ENCODE data around the gene DDX6. TPM values are rescaled to one million over a fixed set of nuclear protein-coding genes. Genes with fewer than 3 reads are reported as not detected.

Gene DDX6
- polyA plus RNA-seq, 2 of the 4 experiments (the other 2 are of a cell fraction) = 36.3 to 41.4 TPM

DNA sequence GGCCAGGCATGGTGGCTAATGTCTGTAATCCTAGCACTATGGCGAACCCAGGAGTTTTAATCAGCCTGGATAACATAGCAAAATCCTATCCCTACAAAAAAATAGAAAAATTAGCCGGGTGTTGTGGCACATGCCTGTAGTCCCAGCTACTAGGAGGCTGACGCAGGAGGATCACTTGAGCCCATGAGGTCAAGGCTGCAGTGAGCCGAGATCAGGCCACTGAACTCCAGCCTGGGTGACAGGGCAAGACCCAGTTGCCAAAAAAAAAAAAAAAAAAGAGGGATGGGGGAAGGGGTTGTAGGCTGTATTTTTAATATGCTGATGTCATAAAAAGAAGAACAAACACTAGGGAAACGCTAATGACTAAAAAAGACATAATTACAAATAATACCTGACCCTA, 12.1 kb downstream of the DDX6 start:
- ChIA-PET POLR2A (no interaction called here), CTCF (no interaction called here)
- H3K27ac ChIP-seq = no peak overlapping the region
- no peak overlapping the region for H3K4me2 ChIP-seq
- H3K4me1 ChIP-seq = peaks cover 3% of the 10 kb centered on the region; the same call in 1 of the 3 replicates
- 94% methylated on average over 3 of the region's 5 CpGs for WGBS (ENCODE audit: missing lambda C conversion rate)
- FAIRE-seq (no peak), DNase-seq (ENCODE audit: low read depth in 1 of 2, low spot score in 1 of 2) (no peak), ATAC-seq (no peak)
- H3K4me3 ChIP-seq = no peak overlapping the region
- H3K9me3 ChIP-seq = no peaks in the 10 kb centered on the region
- no peak for TF ChIP-seq JUN (IDR thresholded peaks at IDR 0.05)
- TF ChIP-seq RNF2 (IDR thresholded peaks at IDR 0.05; ENCODE audit: borderline replicate concordance, low read depth) = no peak
- no peak for TF ChIP-seq CBX2 (IDR thresholded peaks at IDR 0.05; ENCODE audit: borderline replicate concordance, low read depth)
- no peak for TF ChIP-seq HDAC2 (IDR thresholded peaks at IDR 0.05)
- TF ChIP-seq SREBF2 (IDR thresholded peaks at IDR 0.05) = no peak
- TF ChIP-seq CHD2 (IDR thresholded peaks at IDR 0.05; ENCODE audit: low read length, partially characterized antibody) = no peak
- TF ChIP-seq, protein P1, sequence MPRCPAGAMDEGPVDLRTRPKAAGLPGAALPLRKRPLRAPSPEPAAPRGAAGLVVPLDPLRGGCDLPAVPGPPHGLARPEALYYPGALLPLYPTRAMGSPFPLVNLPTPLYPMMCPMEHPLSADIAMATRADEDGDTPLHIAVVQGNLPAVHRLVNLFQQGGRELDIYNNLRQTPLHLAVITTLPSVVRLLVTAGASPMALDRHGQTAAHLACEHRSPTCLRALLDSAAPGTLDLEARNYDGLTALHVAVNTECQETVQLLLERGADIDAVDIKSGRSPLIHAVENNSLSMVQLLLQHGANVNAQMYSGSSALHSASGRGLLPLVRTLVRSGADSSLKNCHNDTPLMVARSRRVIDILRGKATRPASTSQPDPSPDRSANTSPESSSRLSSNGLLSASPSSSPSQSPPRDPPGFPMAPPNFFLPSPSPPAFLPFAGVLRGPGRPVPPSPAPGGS (IDR thresholded peaks at IDR 0.05) = no peak
- TF ChIP-seq SMC3 (IDR thresholded peaks at IDR 0.05) = no peak
- no peak for TF ChIP-seq ZSCAN20 (CRISPR knock-in tag; IDR thresholded peaks at IDR 0.05)
- TF ChIP-seq NFE2L2 (conservative IDR thresholded peaks at IDR 0.05; ENCODE audit: low read length) = no peak
- TF ChIP-seq EHF (CRISPR knock-in tag; IDR thresholded peaks at IDR 0.05) = no peak
- TF ChIP-seq RCOR1 (IDR thresholded peaks at IDR 0.05; ENCODE audit: low read depth, low read length) = no peak
- TF ChIP-seq RARB (CRISPR knock-in tag; IDR thresholded peaks at IDR 0.05) = no peak
- no peak for TF ChIP-seq HOXA7 (CRISPR knock-in tag; IDR thresholded peaks at IDR 0.05)
- no peak for TF ChIP-seq FOSL2 (IDR thresholded peaks at IDR 0.05)
- TF ChIP-seq FOSL2 (CRISPR knock-in tag; IDR thresholded peaks at IDR 0.05) = no peak
- no peak for TF ChIP-seq TP53 (CRISPR knock-in tag; IDR thresholded peaks at IDR 0.05)
- no peak for TF ChIP-seq CBX8 (IDR thresholded peaks at IDR 0.05)
- no peak for TF ChIP-seq FOSB (CRISPR knock-in tag; IDR thresholded peaks at IDR 0.05)
- no peak for TF ChIP-seq HOXB13 (CRISPR knock-in tag; IDR thresholded peaks at IDR 0.05; ENCODE audit: low read depth)
- TF ChIP-seq HOXB5 (CRISPR knock-in tag; IDR thresholded peaks at IDR 0.05) = no peak

DNA sequence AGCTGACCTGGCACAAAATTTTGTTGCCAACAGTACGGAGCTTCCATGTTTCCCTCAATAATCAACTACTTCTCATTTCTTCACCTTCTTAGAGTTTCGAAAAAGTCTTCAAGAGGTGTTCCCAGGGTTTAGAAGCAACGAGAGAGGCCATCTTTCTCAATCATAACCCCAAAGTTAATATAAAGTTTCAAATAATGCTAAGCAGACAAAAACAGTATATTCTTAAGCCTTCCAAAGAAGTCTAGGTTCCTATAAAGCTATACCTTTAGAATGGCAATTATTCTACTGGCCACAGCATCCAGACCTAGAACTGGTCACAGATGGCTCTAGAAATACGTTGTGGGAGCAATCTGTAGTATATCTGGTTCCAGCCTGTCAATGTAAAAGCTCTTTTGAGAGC, 16.9 kb downstream of the DDX6 start:
- Histone ChIP-seq H3K9me3 (no peaks in the 10 kb centered on the region), H3K4me3 (no peak overlapping the region), H3K4me1 (peaks cover 7% of the 10 kb centered on the region; the same call in 1 of the 3 replicates), H3K4me2 (no peak overlapping the region), H3K27ac (no peak overlapping the region)
- ChIA-PET POLR2A (interaction anchor here (0.6 kb wide), 1 partner anchor 135 kb away, joined by 3 read pairs; no protein-coding TSS in a partner anchor), CTCF (interaction anchor here (0.7 to 0.8 kb wide), 3 partner anchors 114 to 184 kb away, joined by 3 to 4 read pairs (median 4); no protein-coding TSS in a partner anchor)
- 89% methylated on average over 4 of the region's 4 CpGs for WGBS (ENCODE audit: missing lambda C conversion rate)
- TF ChIP-seq KDM1A (IDR thresholded peaks at IDR 0.05; ENCODE audit: low read depth) = no peak
- TF ChIP-seq MAFK (IDR thresholded peaks at IDR 0.05; ENCODE audit: partially characterized antibody) = peak; percentile 32
- no peak for ATAC-seq
- no peak for FAIRE-seq
- no peak for DNase-seq (ENCODE audit: low read depth in 1 of 2, low spot score in 1 of 2)

DNA sequence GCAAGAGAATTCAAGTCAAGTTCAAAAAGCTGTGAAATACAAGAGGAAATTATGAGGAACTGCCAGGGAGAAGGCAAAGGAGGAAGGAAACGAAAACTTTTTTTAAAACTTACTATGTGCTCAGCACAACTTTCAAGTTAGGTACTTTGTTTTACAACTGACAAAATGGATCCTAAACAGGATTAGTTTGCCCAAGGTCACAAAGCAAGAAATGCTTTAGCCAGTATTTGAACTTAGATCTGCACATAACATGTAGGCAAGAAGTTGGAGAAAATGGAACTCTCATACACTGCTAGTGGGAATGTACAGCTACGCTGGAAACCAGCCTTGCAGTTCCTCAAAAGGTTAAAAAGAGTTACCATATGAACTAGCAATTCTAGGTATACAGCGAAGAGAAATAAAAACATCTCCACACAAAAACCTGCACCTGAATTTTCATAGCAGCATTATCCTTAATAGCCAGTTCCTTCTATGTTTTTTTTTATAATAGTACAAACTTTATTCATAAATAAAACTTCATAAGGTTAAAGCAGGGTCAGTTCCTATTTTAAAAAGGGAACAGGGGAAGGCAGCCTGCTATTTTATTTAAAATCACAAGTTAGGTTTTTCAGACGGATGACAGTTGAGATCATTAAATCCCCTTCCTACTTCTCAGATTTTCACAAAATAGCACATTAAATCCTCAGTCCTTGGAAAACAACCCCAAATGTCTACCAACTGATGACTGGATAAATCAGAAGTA, 19.2 kb downstream of the DDX6 start:
- peaks cover 15% of the 10 kb centered on the region; the same call in 1 of the 3 replicates for H3K4me1 ChIP-seq
- no peak overlapping the region for H3K4me2 ChIP-seq
- CTCF ChIA-PET = interaction anchor here (1.0 to 1.3 kb wide), 3 partner anchors 14 to 154 kb away, joined by 3 read pairs; partner anchors contain the start of gene BCL9L
- H3K4me3 ChIP-seq = no peak overlapping the region
- no peak for ATAC-seq
- 93% methylated on average over 4 of the region's 4 CpGs for WGBS (ENCODE audit: missing lambda C conversion rate)
- TF ChIP-seq, protein P2, sequence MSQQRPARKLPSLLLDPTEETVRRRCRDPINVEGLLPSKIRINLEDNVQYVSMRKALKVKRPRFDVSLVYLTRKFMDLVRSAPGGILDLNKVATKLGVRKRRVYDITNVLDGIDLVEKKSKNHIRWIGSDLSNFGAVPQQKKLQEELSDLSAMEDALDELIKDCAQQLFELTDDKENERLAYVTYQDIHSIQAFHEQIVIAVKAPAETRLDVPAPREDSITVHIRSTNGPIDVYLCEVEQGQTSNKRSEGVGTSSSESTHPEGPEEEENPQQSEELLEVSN (IDR thresholded peaks at IDR 0.05; ENCODE audit: borderline replicate concordance, low read depth) = no peak
- no peak for TF ChIP-seq MYC (IDR thresholded peaks at IDR 0.05; ENCODE audit: borderline replicate concordance, low read length)
- TF ChIP-seq FOSB (CRISPR knock-in tag; IDR thresholded peaks at IDR 0.05) = no peak
- no peak for TF ChIP-seq CHD2 (IDR thresholded peaks at IDR 0.05; ENCODE audit: low read length, partially characterized antibody)
- TF ChIP-seq JUN (IDR thresholded peaks at IDR 0.05) = no peak
- no peak for TF ChIP-seq RFX5 (IDR thresholded peaks at IDR 0.05)
- TF ChIP-seq TP53 (CRISPR knock-in tag; IDR thresholded peaks at IDR 0.05) = no peak
- TF ChIP-seq CBX8 (IDR thresholded peaks at IDR 0.05) = no peak
- no peak for TF ChIP-seq ZNF302 (CRISPR knock-in tag; IDR thresholded peaks at IDR 0.05)
- FAIRE-seq = no peak
- H3K27ac ChIP-seq = no peak overlapping the region
- POLR2A ChIA-PET = interaction anchor here (0.7 kb wide), 1 partner anchor 19 kb away, joined by 6 read pairs; the partner anchor contains the start of gene DDX6
- no peaks in the 10 kb centered on the region for H3K9me3 ChIP-seq
- no peak for DNase-seq (ENCODE audit: low read depth in 1 of 2, low spot score in 1 of 2)
